Measurements from ENCODE around the gene MRS2. TPM values are rescaled to one million over a fixed set of nuclear protein-coding genes. Genes with fewer than 3 reads are reported as not detected.

MRS2 gene
- polyA plus RNA-seq, 1 donor from 2014 or later: 47.9 TPM

GRCh38 chr6:24464253-24465038 lies 61.7 kb downstream of the MRS2 start:
- no peak overlapping the region for H3K4me2 ChIP-seq (ENCODE audit: low read length)
- no peaks in the 10 kb centered on the region for H3K27me3 ChIP-seq (ENCODE audit: insufficient read depth, low read depth, low read length)
- no peaks in the 10 kb centered on the region for H3K9me2 ChIP-seq (ENCODE audit: insufficient read depth, low read length)
- H3K4me3 ChIP-seq (ENCODE audit: low read length): no peak overlapping the region
- TF ChIP-seq REST (IDR thresholded peaks at IDR 0.05; ENCODE audit: borderline replicate concordance) (no peak), EP300 (conservative IDR thresholded peaks at IDR 0.05; ENCODE audit: poor library complexity, severe bottlenecking) (no peak), TAF1 (IDR thresholded peaks at IDR 0.05; ENCODE audit: low read depth) (no peak), RAD21 (conservative IDR thresholded peaks at IDR 0.05) (no peak), SMC3 (conservative IDR thresholded peaks at IDR 0.05; ENCODE audit: poor library complexity) (no peak), MXI1 (conservative IDR thresholded peaks at IDR 0.05; ENCODE audit: poor library complexity, severe bottlenecking) (no peak), POLR2AphosphoS5 (IDR thresholded peaks at IDR 0.05) (no peak), EZH2 (IDR thresholded peaks at IDR 0.05; ENCODE audit: borderline replicate concordance, insufficient read depth, low read length, poor library complexity, severe bottlenecking) (no peak)
- TF ChIP-seq, protein P1, sequence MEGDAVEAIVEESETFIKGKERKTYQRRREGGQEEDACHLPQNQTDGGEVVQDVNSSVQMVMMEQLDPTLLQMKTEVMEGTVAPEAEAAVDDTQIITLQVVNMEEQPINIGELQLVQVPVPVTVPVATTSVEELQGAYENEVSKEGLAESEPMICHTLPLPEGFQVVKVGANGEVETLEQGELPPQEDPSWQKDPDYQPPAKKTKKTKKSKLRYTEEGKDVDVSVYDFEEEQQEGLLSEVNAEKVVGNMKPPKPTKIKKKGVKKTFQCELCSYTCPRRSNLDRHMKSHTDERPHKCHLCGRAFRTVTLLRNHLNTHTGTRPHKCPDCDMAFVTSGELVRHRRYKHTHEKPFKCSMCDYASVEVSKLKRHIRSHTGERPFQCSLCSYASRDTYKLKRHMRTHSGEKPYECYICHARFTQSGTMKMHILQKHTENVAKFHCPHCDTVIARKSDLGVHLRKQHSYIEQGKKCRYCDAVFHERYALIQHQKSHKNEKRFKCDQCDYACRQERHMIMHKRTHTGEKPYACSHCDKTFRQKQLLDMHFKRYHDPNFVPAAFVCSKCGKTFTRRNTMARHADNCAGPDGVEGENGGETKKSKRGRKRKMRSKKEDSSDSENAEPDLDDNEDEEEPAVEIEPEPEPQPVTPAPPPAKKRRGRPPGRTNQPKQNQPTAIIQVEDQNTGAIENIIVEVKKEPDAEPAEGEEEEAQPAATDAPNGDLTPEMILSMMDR (IDR thresholded peaks at IDR 0.05; ENCODE audit: poor library complexity, severe bottlenecking): no peak
- H3K9ac ChIP-seq (ENCODE audit: low read length): no peak overlapping the region
- no peaks in the 10 kb centered on the region for H4K20me1 ChIP-seq (ENCODE audit: insufficient read depth)
- H3K36me3 ChIP-seq (ENCODE audit: insufficient read depth, low read length): no peaks in the 10 kb centered on the region
- no peaks in the 10 kb centered on the region for H3F3A ChIP-seq (ENCODE audit: insufficient read depth, low read length, poor library complexity, severe bottlenecking)
- H3K9me3 ChIP-seq (ENCODE audit: low read length): no peaks in the 10 kb centered on the region
- H3K79me2 ChIP-seq (replicated peaks; ENCODE audit: insufficient read depth, low read length): no peaks in the 10 kb centered on the region
- H2AFZ ChIP-seq (ENCODE audit: low read depth, low read length): no peak overlapping the region
- no peak overlapping the region for H3K27ac ChIP-seq (ENCODE audit: low read length)

GRCh38 chr6:24469811-24470210 lies 67.1 kb downstream of the MRS2 start:
- no peak overlapping the region for H3K4me2 ChIP-seq (ENCODE audit: low read length)
- H4K20me1 ChIP-seq (ENCODE audit: insufficient read depth): no peaks in the 10 kb centered on the region
- TF ChIP-seq EZH2 (IDR thresholded peaks at IDR 0.05; ENCODE audit: borderline replicate concordance, insufficient read depth, low read length, poor library complexity, severe bottlenecking) (no peak), MXI1 (conservative IDR thresholded peaks at IDR 0.05; ENCODE audit: poor library complexity, severe bottlenecking) (no peak), POLR2AphosphoS5 (IDR thresholded peaks at IDR 0.05) (no peak), RAD21 (conservative IDR thresholded peaks at IDR 0.05) (no peak), TAF1 (IDR thresholded peaks at IDR 0.05; ENCODE audit: low read depth) (no peak), EP300 (conservative IDR thresholded peaks at IDR 0.05; ENCODE audit: poor library complexity, severe bottlenecking) (no peak), REST (IDR thresholded peaks at IDR 0.05; ENCODE audit: borderline replicate concordance) (no peak)
- TF ChIP-seq, protein P1 (IDR thresholded peaks at IDR 0.05; ENCODE audit: poor library complexity, severe bottlenecking): no peak
- no peaks in the 10 kb centered on the region for H3F3A ChIP-seq (ENCODE audit: insufficient read depth, low read length, poor library complexity, severe bottlenecking)
- no peaks in the 10 kb centered on the region for H3K9me3 ChIP-seq (ENCODE audit: low read length)
- H2AFZ ChIP-seq (ENCODE audit: low read depth, low read length): no peak overlapping the region
- H3K79me2 ChIP-seq (replicated peaks; ENCODE audit: insufficient read depth, low read length): no peaks in the 10 kb centered on the region
- no peaks in the 10 kb centered on the region for H3K36me3 ChIP-seq (ENCODE audit: insufficient read depth, low read length)
- H3K4me3 ChIP-seq (ENCODE audit: low read length): no peak overlapping the region
- no peaks in the 10 kb centered on the region for H3K27me3 ChIP-seq (ENCODE audit: insufficient read depth, low read depth, low read length)
- H3K9me2 ChIP-seq (ENCODE audit: insufficient read depth, low read length): no peaks in the 10 kb centered on the region
- H3K27ac ChIP-seq (ENCODE audit: low read length): no peak overlapping the region
- H3K9ac ChIP-seq (ENCODE audit: low read length): no peak overlapping the region
